RCC 7860 (cell line): Measurements from ENCODE around the gene TARS1.
"Not testable (repeated sequence)": the region's sequence is repeated elsewhere in the genome, so short reads cannot be mapped to it uniquely, and the experiment has no call there.

ENCODE experiments used
- DNase-seq: peaks from one replicate; pipeline ENCODE4 v3.0.0-alpha.2; 2015; ENCODE audit warnings: low spot score
- FAIRE-seq: peaks from 2 replicates; lab custom pipeline; 2012; peaks lifted over from hg19 to GRCh38; lab: Jason Lieb, UNC

The TARS1 gene

GRCh38 chr5:33482335-33482734, 41.6 kb downstream of the TARS1 start:
- no peak for DNase-seq

GRCh38 chr5:33487236-33487635, 46.5 kb downstream of the TARS1 start:
- FAIRE-seq (no peak), DNase-seq (no peak)

More at GRCh38 chr5:33482335-33482734, 41.6 kb downstream of the TARS1 start:
- no peak for FAIRE-seq

GRCh38 chr5:33488558-33489355, 48.0 kb downstream of the TARS1 start:
- DNase-seq = no peak
- FAIRE-seq = no peak

- FAIRE-seq (no peak), DNase-seq (no peak)
Observed at GRCh38 chr5:33489481-33490067, 48.8 kb downstream of the TARS1 start.

- DNase-seq (no peak), FAIRE-seq (no peak)
Observed at GRCh38 chr5:33490071-33490665, 49.4 kb downstream of the TARS1 start.

- FAIRE-seq = no peak
- no peak for DNase-seq
Observed at GRCh38 chr5:33491941-33492340, 51.2 kb downstream of the TARS1 start.

- FAIRE-seq = no peak
- DNase-seq = no peak
Observed at GRCh38 chr5:33494466-33494865, 53.7 kb downstream of the TARS1 start.

GRCh38 chr5:33501260-33501659, 60.5 kb downstream of the TARS1 start:
- DNase-seq = no peak
- FAIRE-seq = no peak

- DNase-seq (no peak), FAIRE-seq (no peak)
Observed at GRCh38 chr5:33501899-33502298, 61.1 kb downstream of the TARS1 start.

- no peak for FAIRE-seq
Observed at GRCh38 chr5:33504570-33504969, 63.8 kb downstream of the TARS1 start.

GRCh38 chr5:33507426-33507825, 66.7 kb downstream of the TARS1 start:
- FAIRE-seq (no peak), DNase-seq (no peak)

More at GRCh38 chr5:33504570-33504969, 63.8 kb downstream of the TARS1 start:
- no peak for DNase-seq

- DNase-seq = no peak
- FAIRE-seq = no peak
Observed at GRCh38 chr5:33509036-33509435, 68.3 kb downstream of the TARS1 start.

GRCh38 chr5:33513462-33514185, 72.9 kb downstream of the TARS1 start:
- FAIRE-seq (no peak), DNase-seq (no peak)

GRCh38 chr5:33515366-33515765, 74.6 kb downstream of the TARS1 start:
- not testable (repeated sequence) for DNase-seq, FAIRE-seq

- FAIRE-seq = no peak
- DNase-seq = no peak
Observed at GRCh38 chr5:33516421-33516820, 75.7 kb downstream of the TARS1 start.
